VCaP (cell line): ENCODE measurements around the gene MUS81.
"Not testable (repeated sequence)": the region's sequence is repeated elsewhere in the genome, so short reads cannot be mapped to it uniquely, and the experiment has no call there.

ENCODE experiments used
- H3K27ac ChIP-seq: fragments of 450-650 bp; 2 replicates; pipeline ENCODE4 v1.5.1; 2017
- CTCF ChIP-seq: fragments of 450-650 bp; conservative IDR thresholded peaks from 2 replicates; pipeline ENCODE4 v1.5.1; 2017; ENCODE audit warnings: mild to moderate bottlenecking, moderate library complexity

Gene MUS81

GRCh38 chr11:65817835-65818680 is 42.2 kb upstream of the MUS81 start:
- H3K27ac ChIP-seq: peak overlapping the region; percentile 96

GRCh38 chr11:65821107-65821506 is 39.1 kb upstream of the MUS81 start:
- H3K27ac ChIP-seq: peak overlapping the region; percentile 3; the same call in 1 of the 2 replicates
- no peak for TF ChIP-seq CTCF

More at GRCh38 chr11:65817835-65818680, 42.2 kb upstream of the MUS81 start:
- TF ChIP-seq CTCF: peak; percentile 100

GRCh38 chr11:65822776-65823528 is 37.3 kb upstream of the MUS81 start:
- peak overlapping the region; percentile 89 for H3K27ac ChIP-seq
- TF ChIP-seq CTCF: peak; percentile 39

GRCh38 chr11:65826984-65827735 is 33.1 kb upstream of the MUS81 start:
- no peak for TF ChIP-seq CTCF
- no peak overlapping the region for H3K27ac ChIP-seq

GRCh38 chr11:65829459-65829858 is 30.8 kb upstream of the MUS81 start:
- H3K27ac ChIP-seq: no peak overlapping the region
- TF ChIP-seq CTCF: no peak

GRCh38 chr11:65832231-65832630 is 28.0 kb upstream of the MUS81 start:
- H3K27ac ChIP-seq: not testable (repeated sequence)

- peak within 1 kb of the TSS; percentile 28; the same call in 1 of the 2 replicates for H3K27ac ChIP-seq
- no peak for TF ChIP-seq CTCF
Measured at GRCh38 chr11:65833297-65834030, 26.8 kb upstream of the MUS81 start, which contains the start of gene SNX32. SNX32 (plus strand) TSS chr11:65833963; CDS start chr11:65834066, 103 bp downstream.
